ENCODE data around the gene SERPINA5. TPM values are rescaled to one million over a fixed set of nuclear protein-coding genes. Genes with fewer than 3 reads are reported as not detected.
"Not testable (repeated sequence)": the region's sequence is repeated elsewhere in the genome, so short reads cannot be mapped to it uniquely, and the experiment has no call there.

SERPINA5 gene
- total RNA-seq, 1 experiment from 2014 or later = 1.5 TPM

- TF ChIP-seq ELF4 (CRISPR knock-in tag; IDR thresholded peaks at IDR 0.05; ENCODE audit: low read depth) = no peak
- TF ChIP-seq MXD4 (CRISPR knock-in tag; IDR thresholded peaks at IDR 0.05; ENCODE audit: borderline replicate concordance) = no peak
- TF ChIP-seq NR3C1 (CRISPR knock-in tag; conservative IDR thresholded peaks at IDR 0.05; ENCODE audit: low read depth) = no peak
- TF ChIP-seq PRDM15 (CRISPR knock-in tag; IDR thresholded peaks at IDR 0.05) = no peak
- TF ChIP-seq HMGA2 (CRISPR knock-in tag; IDR thresholded peaks at IDR 0.05) = no peak
- no peak for TF ChIP-seq FOXJ3 (CRISPR knock-in tag; IDR thresholded peaks at IDR 0.05; ENCODE audit: borderline replicate concordance)
- no peak for TF ChIP-seq ZNF671 (CRISPR knock-in tag; IDR thresholded peaks at IDR 0.05)
Observed at GRCh38 chr14:94605361-94605760, 24.1 kb downstream of the SERPINA5 start (continued).

- H3K27me3 Mint-ChIP-seq (ENCODE audit: low read depth); ATAC-seq; H3K27ac Mint-ChIP-seq; DNase-seq (ENCODE audit: low spot score); H3K36me3 Mint-ChIP-seq; POLR2A ChIA-PET; H3K4me1 Mint-ChIP-seq; H3K4me3 Mint-ChIP-seq: not testable (repeated sequence)
- CTCF ChIA-PET = interaction anchor here (0.6 kb wide), 1 partner anchor 75 kb away, joined by 4 read pairs; no protein-coding TSS in a partner anchor
- peaks cover 24% of the 10 kb centered on the region for H3K9me3 Mint-ChIP-seq
Observed at GRCh38 chr14:94608966-94609365, 27.7 kb downstream of the SERPINA5 start.

GRCh38 chr14:94611179-94611578 lies 30.0 kb downstream of the SERPINA5 start:
- CTCF ChIA-PET = no interaction called here
- H3K9me3 Mint-ChIP-seq = peaks cover 31% of the 10 kb centered on the region
- POLR2A ChIA-PET = no interaction called here
- TF ChIP-seq GTF2I (CRISPR knock-in tag; conservative IDR thresholded peaks at IDR 0.05) = no peak
- TF ChIP-seq GABPB1 (CRISPR knock-in tag; IDR thresholded peaks at IDR 0.05) = no peak
- no peak for TF ChIP-seq SOX15 (CRISPR knock-in tag; IDR thresholded peaks at IDR 0.05)
- no peak for TF ChIP-seq NR1H2 (CRISPR knock-in tag; IDR thresholded peaks at IDR 0.05)
- no peak for TF ChIP-seq NFATC4 (CRISPR knock-in tag; IDR thresholded peaks at IDR 0.05)
- TF ChIP-seq FOXP1 (CRISPR knock-in tag; IDR thresholded peaks at IDR 0.05; ENCODE audit: borderline replicate concordance) = no peak
- no peak for TF ChIP-seq OVOL2 (CRISPR knock-in tag; IDR thresholded peaks at IDR 0.05; ENCODE audit: borderline replicate concordance)
- no peak overlapping the region for H3K27ac Mint-ChIP-seq
- no peak overlapping the region for H3K4me3 Mint-ChIP-seq
- no peaks in the 10 kb centered on the region for H3K4me1 Mint-ChIP-seq
- no peak for ATAC-seq
- no peaks in the 10 kb centered on the region for H3K36me3 Mint-ChIP-seq
- peaks cover 8% of the 10 kb centered on the region for H3K27me3 Mint-ChIP-seq (ENCODE audit: low read depth)
- no peak for DNase-seq (ENCODE audit: low spot score)

GRCh38 chr14:94612174-94612573 lies 30.9 kb downstream of the SERPINA5 start, which contains the start of gene SERPINA3:
TSS of gene SERPINA3 (plus strand) at chr14:94612391. CDS start at chr14:94614442, 2,051 bp downstream.
- Mint-ChIP-seq H3K9me3 (peaks cover 36% of the 10 kb centered on the region), H3K27ac (no peak within 1 kb of the TSS), H3K36me3 (peaks cover 6% of the 10 kb centered on the region; the same call in 1 of the 2 replicates), H3K4me3 (no peak within 1 kb of the TSS), H3K4me1 (no peaks in the 10 kb centered on the region), H3K27me3 (ENCODE audit: low read depth) (peaks cover 10% of the 10 kb centered on the region)
- DNase-seq (ENCODE audit: low spot score) = no peak
- ChIA-PET CTCF (interaction anchor here (0.6 kb wide), 1 partner anchor 60 kb away, joined by 3 read pairs; no protein-coding TSS in a partner anchor), POLR2A (no interaction called here)
- ATAC-seq = no peak
- no peak for TF ChIP-seq MAX (CRISPR knock-in tag; IDR thresholded peaks at IDR 0.05)
- TF ChIP-seq TEAD4 (CRISPR knock-in tag; IDR thresholded peaks at IDR 0.05) = no peak
- no peak for TF ChIP-seq HMGXB4 (CRISPR knock-in tag; IDR thresholded peaks at IDR 0.05)
- no peak for TF ChIP-seq ZNF423 (CRISPR knock-in tag; IDR thresholded peaks at IDR 0.05)
- TF ChIP-seq USF2 (CRISPR knock-in tag; IDR thresholded peaks at IDR 0.05) = no peak
- no peak for TF ChIP-seq NR1H2 (CRISPR knock-in tag; IDR thresholded peaks at IDR 0.05)
- TF ChIP-seq ZNF416 (CRISPR knock-in tag; IDR thresholded peaks at IDR 0.05) = no peak
- TF ChIP-seq MLX (CRISPR knock-in tag; IDR thresholded peaks at IDR 0.05) = no peak

Data from WTC11 (cell line).